Choroid plexus epithelial cell (primary cell): ENCODE data around the gene DNAH8.

ENCODE experiments used
- DNase-seq: peaks from one replicate; pipeline ENCODE4 v3.0.0-alpha.2; 2010; ENCODE audit warnings: low read depth
- H3K4me3 ChIP-seq: 2 replicates; pipeline ENCODE4 v1.5.1; 2011; ENCODE audit warnings: low read depth, mild to moderate bottlenecking, control low read depth, low read length, moderate library complexity
- CTCF ChIP-seq: conservative IDR thresholded peaks from 2 replicates; pipeline ENCODE4 v1.5.1; 2011; ENCODE audit warnings: low read depth, mild to moderate bottlenecking, control low read depth, inconsistent platforms, low read length, moderate library complexity

The DNAH8 gene

GRCh38 chr6:38806833-38807232 lies 91.7 kb downstream of the DNAH8 start:
- TF ChIP-seq CTCF: no peak
- H3K4me3 ChIP-seq: no peak overlapping the region
- DNase-seq: no peak

- no peak for DNase-seq
- TF ChIP-seq CTCF: no peak
- no peak overlapping the region for H3K4me3 ChIP-seq
These were observed 92.9 kb downstream of the DNAH8 start for GRCh38 chr6:38808039-38808438.

- no peak for TF ChIP-seq CTCF
- no peak overlapping the region for H3K4me3 ChIP-seq
- DNase-seq: peak; percentile 4
These were observed 98.1 kb downstream of the DNAH8 start for GRCh38 chr6:38813041-38813823.

- no peak for TF ChIP-seq CTCF
- no peak overlapping the region for H3K4me3 ChIP-seq
- no peak for DNase-seq
These were observed 99.7 kb downstream of the DNAH8 start for GRCh38 chr6:38814761-38815160.

GRCh38 chr6:38815250-38815649 lies 100.1 kb downstream of the DNAH8 start:
- no peak for TF ChIP-seq CTCF
- no peak for DNase-seq
- no peak overlapping the region for H3K4me3 ChIP-seq

GRCh38 chr6:38818691-38819090 lies 103.6 kb downstream of the DNAH8 start:
- DNase-seq: no peak
- H3K4me3 ChIP-seq: no peak overlapping the region
- no peak for TF ChIP-seq CTCF

GRCh38 chr6:38822963-38823362 lies 107.9 kb downstream of the DNAH8 start:
- DNase-seq: no peak
- no peak for TF ChIP-seq CTCF
- no peak overlapping the region for H3K4me3 ChIP-seq
